ENCODE results near the gene GPR78. TPM values are rescaled to one million over a fixed set of nuclear protein-coding genes. Genes with fewer than 3 reads are reported as not detected.

Gene GPR78
- total RNA-seq, 2 donors from 2014 or later, result not detected

DNA sequence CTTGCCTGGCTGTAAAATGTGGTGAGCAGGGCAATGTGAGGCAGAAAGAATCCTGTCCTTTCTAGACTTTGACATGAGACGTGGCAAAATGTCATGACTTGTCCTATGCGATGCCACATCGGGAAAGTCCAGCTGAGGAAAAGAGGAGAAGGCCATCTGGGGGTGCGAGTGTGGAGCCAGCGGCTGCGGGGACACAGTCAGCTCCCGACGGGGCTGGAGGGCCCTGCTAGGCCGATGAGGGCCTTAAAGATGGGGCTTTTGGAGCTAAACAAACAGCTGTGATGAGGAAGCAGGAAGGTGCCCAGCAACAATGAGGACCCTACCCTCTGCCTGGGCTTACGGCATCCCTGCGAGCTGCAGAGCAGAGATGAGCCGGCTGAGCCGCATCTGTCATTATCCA lies 20.1 kb downstream of the GPR78 start:
- Histone ChIP-seq H3K27me3 (no peaks in the 10 kb centered on the region), H3K27ac (no peak overlapping the region), H3K9me3 (no peaks in the 10 kb centered on the region), H3K36me3 (no peaks in the 10 kb centered on the region), H3K9ac (ENCODE audit: low read depth in 2 of 2, low read length in 2 of 2) (no peak overlapping the region), H3K4me1 (no peaks in the 10 kb centered on the region), H3K4me3 (no peak overlapping the region)
- DNase-seq, result no peak
- intact Hi-C loops (cut with DNase I), result no loop called here
- TF ChIP-seq, protein P1, sequence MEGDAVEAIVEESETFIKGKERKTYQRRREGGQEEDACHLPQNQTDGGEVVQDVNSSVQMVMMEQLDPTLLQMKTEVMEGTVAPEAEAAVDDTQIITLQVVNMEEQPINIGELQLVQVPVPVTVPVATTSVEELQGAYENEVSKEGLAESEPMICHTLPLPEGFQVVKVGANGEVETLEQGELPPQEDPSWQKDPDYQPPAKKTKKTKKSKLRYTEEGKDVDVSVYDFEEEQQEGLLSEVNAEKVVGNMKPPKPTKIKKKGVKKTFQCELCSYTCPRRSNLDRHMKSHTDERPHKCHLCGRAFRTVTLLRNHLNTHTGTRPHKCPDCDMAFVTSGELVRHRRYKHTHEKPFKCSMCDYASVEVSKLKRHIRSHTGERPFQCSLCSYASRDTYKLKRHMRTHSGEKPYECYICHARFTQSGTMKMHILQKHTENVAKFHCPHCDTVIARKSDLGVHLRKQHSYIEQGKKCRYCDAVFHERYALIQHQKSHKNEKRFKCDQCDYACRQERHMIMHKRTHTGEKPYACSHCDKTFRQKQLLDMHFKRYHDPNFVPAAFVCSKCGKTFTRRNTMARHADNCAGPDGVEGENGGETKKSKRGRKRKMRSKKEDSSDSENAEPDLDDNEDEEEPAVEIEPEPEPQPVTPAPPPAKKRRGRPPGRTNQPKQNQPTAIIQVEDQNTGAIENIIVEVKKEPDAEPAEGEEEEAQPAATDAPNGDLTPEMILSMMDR (IDR thresholded peaks at IDR 0.05), result no peak

DNA sequence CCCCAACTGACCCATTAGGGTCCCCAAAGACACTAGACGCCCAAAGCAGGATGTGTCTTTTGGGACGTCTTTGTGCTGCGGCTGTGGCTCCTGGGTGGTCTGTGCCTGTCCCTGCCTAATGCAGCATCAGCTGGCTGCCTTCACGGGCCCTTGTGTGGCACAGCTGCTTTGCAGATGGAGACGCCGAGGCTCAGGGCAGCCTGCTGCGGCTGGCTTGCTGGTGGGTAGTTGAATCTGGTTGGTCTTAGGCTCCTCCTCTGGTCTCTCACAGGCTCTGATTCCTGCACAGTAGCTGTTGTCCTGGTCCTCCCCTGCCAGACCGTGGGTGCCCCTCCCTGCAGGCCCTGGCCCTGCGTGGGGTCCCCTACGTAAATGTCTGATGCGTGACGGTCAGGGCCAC lies 20.5 kb downstream of the GPR78 start:
- H3K4me3 ChIP-seq, result no peak overlapping the region
- TF ChIP-seq, protein P1 (IDR thresholded peaks at IDR 0.05), result no peak
- no peaks in the 10 kb centered on the region for H3K9me3 ChIP-seq
- no peak overlapping the region for H3K27ac ChIP-seq
- H3K9ac ChIP-seq (ENCODE audit: low read depth in 2 of 2, low read length in 2 of 2), result no peak overlapping the region
- H3K4me1 ChIP-seq, result no peaks in the 10 kb centered on the region
- no peak for DNase-seq
- H3K27me3 ChIP-seq, result no peaks in the 10 kb centered on the region
- no peaks in the 10 kb centered on the region for H3K36me3 ChIP-seq
- intact Hi-C loops (cut with DNase I), result no loop called here

DNA sequence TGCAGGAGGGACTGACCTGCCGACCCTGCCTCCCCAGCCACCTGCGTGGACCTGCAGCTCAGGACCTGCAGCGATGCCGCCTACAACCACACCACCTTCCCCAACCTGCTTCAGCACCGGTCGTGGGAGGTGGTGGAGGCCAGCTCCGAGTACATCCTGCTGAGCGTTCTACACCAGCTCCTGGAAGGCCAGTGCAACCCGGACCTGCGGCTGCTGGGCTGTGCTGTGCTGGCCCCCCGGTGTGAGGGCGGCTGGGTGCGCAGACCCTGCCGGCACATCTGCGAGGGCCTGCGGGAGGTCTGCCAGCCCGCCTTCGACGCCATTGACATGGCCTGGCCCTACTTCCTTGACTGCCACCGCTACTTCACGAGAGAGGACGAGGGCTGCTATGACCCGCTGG lies 20.9 kb downstream of the GPR78 start:
- no peak overlapping the region for H3K27ac ChIP-seq
- H3K9ac ChIP-seq (ENCODE audit: low read depth in 2 of 2, low read length in 2 of 2), result no peak overlapping the region
- H3K4me3 ChIP-seq, result no peak overlapping the region
- DNase-seq, result no peak
- H3K36me3 ChIP-seq, result no peaks in the 10 kb centered on the region
- no peaks in the 10 kb centered on the region for H3K9me3 ChIP-seq
- intact Hi-C loops (cut with DNase I), result no loop called here
- TF ChIP-seq, protein P1 (IDR thresholded peaks at IDR 0.05), result no peak
- H3K4me1 ChIP-seq, result no peaks in the 10 kb centered on the region
- H3K27me3 ChIP-seq, result no peaks in the 10 kb centered on the region

DNA sequence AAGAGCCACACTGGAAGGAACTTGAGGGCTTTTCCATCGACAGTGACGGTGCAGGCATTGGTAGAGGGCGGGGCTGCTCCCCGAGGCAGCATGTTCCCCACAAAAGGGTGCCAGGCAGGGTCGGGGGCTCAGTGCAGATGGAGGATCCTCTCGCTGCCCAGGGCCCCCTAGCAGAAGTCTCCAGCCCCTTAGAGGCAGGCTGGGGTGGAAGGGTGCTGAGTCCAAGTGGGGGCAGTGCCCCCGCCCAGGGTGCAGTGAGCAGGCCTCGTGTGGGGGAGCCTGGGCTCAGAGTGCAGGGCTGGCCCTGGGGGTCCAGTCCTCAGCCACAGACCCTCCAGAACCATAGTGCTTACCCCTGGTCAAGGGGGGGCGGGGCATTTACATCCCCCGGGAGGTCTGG lies 21.4 kb downstream of the GPR78 start:
- no peak overlapping the region for H3K9ac ChIP-seq (ENCODE audit: low read depth in 2 of 2, low read length in 2 of 2)
- H3K9me3 ChIP-seq, result no peaks in the 10 kb centered on the region
- no peak overlapping the region for H3K4me3 ChIP-seq
- no peak for DNase-seq
- H3K27me3 ChIP-seq, result no peaks in the 10 kb centered on the region
- TF ChIP-seq, protein P1 (IDR thresholded peaks at IDR 0.05), result no peak
- H3K36me3 ChIP-seq, result no peaks in the 10 kb centered on the region
- no peaks in the 10 kb centered on the region for H3K4me1 ChIP-seq
- no peak overlapping the region for H3K27ac ChIP-seq
- intact Hi-C loops (cut with DNase I), result no loop called here

DNA sequence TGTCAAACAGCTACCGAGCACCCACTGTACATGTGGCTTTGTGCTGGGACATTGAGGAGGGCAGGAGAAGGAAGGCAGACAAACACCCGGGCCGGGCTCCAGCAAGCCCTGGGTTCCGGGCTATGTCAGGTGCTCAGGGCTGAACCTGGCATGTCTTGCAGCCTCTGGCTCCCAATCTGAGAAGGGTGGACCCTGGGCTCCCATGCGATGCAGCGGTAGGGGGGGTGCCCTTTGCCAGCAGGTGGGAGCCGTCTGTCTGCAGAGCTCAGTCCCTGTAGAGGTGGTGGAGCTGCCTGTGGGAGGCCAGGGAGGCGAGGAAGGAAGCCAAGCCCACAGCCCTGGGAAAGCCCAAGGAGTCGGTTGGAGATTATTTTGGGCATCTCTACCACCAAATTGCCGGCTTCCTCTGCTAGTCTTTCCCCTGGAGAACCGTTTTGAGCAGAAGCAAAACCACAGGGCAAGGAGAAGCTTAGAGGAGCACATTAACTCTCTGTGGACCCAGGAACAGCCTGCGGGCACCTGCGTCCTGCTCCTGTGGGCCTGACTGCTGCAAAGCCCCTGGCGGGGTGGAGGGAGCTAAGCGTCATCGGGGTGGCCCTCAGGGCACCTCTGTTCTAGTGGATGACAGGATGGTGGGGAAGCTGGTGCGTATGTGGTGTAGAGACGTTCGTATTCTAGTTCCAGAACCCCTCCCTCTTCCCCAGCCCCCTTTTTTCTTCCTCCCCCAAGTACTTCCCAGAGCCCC lies 22.7 kb downstream of the GPR78 start:
- Histone ChIP-seq H3K27ac (no peak overlapping the region), H3K4me3 (no peak overlapping the region), H3K9me3 (no peaks in the 10 kb centered on the region), H3K36me3 (no peaks in the 10 kb centered on the region), H3K27me3 (peaks cover 4% of the 10 kb centered on the region), H3K4me1 (no peaks in the 10 kb centered on the region), H3K9ac (ENCODE audit: low read depth in 2 of 2, low read length in 2 of 2) (no peak overlapping the region)
- TF ChIP-seq, protein P1 (IDR thresholded peaks at IDR 0.05), result no peak
- DNase-seq, result no peak
- intact Hi-C loops (cut with DNase I), result no loop called here

All from colonic mucosa (tissue), 4 donors.